CD4-positive, CD25-positive, alpha-beta regulatory T cell (primary cell): Measurements from ENCODE around the gene CAMKMT. TPM values are rescaled to one million over a fixed set of nuclear protein-coding genes. Genes with fewer than 3 reads are reported as not detected.

Experiments used
- ATAC-seq, 2 donors: fragments of 150-1000 bp; cut with Tn5 transposase; one replicate each; pipeline ENCODE4 v1.10.0; 2021; ENCODE audit warnings: low read depth in 2 of 2, moderate number of reproducible peaks in 2 of 2, moderate library complexity in 1 of 2
- DNase-seq, 3 donors: peaks; one replicate each; pipeline versions ENCODE4 v3.0.0 to v3.0.0-alpha.2; 2012 to 2022; ENCODE audit warnings: mixed read lengths in 1 of 3
- H3K27ac ChIP-seq: one replicate; pipeline ENCODE4 v1.7.0; 2013; ENCODE audit warnings: mild to moderate bottlenecking, low read length; ENCODE audit not compliant: insufficient read depth, poor library complexity, severe bottlenecking
- H3K27me3 ChIP-seq: one replicate; pipeline ENCODE4 v1.7.0; 2013; ENCODE audit warnings: low read length; ENCODE audit not compliant: control insufficient read depth, insufficient read depth
- H3K36me3 ChIP-seq: one replicate; pipeline ENCODE4 v1.7.0; 2013; ENCODE audit warnings: mild to moderate bottlenecking, low read length, moderate library complexity; ENCODE audit not compliant: control insufficient read depth, insufficient read depth
- H3K4me1 ChIP-seq: 2 replicates; pipeline ENCODE4 v1.7.0; 2013; ENCODE audit warnings: mild to moderate bottlenecking, low read length; ENCODE audit not compliant: insufficient read depth, control insufficient read depth, poor library complexity, severe bottlenecking
- H3K4me3 ChIP-seq: one replicate; pipeline ENCODE4 v1.7.0; 2013; ENCODE audit warnings: low read depth, mild to moderate bottlenecking, low read length, moderate library complexity
- H3K9me3 ChIP-seq, 2 experiments: 1 replicate in 1 of 2; 2 replicates in 1 of 2; pipeline ENCODE4 v1.7.0; 2013; ENCODE audit warnings: low read length in 2 of 2, mild to moderate bottlenecking in 1 of 2, moderate library complexity in 1 of 2; ENCODE audit not compliant: control insufficient read depth in 2 of 2
- H3K27ac Mint-ChIP-seq, 3 donors: one replicate each; pipeline ENCODE4 v1.8.0; 2020 to 2022; ENCODE audit warnings: mild to moderate bottlenecking in 3 of 3, mixed read lengths in 3 of 3, moderate library complexity in 2 of 3
- H3K27me3 Mint-ChIP-seq: one replicate; pipeline ENCODE4 v1.8.0; 2022; ENCODE audit warnings: mild to moderate bottlenecking, mixed read lengths
- H3K36me3 Mint-ChIP-seq: one replicate; pipeline ENCODE4 v1.8.0; 2020; ENCODE audit warnings: mixed read lengths
- H3K4me1 Mint-ChIP-seq, 4 donors: one replicate each; pipeline ENCODE4 v1.8.0; 2020 to 2022; ENCODE audit warnings: mixed read lengths in 4 of 4, mild to moderate bottlenecking in 1 of 4
- H3K4me3 Mint-ChIP-seq, 4 donors: one replicate each; pipeline ENCODE4 v1.8.0; 2020 to 2022; ENCODE audit warnings: mild to moderate bottlenecking in 4 of 4, mixed read lengths in 4 of 4, moderate library complexity in 3 of 4
- H3K9me3 Mint-ChIP-seq, 7 donors: one replicate each; pipeline ENCODE4 v1.8.0; 2020 to 2022; ENCODE audit warnings: mixed read lengths in 7 of 7, mild to moderate bottlenecking in 3 of 7, moderate library complexity in 2 of 7
- polyA plus RNA-seq, 4 donors: library from polyadenylated mRNA; unstranded; fragments of 300-500 nt; fragmentation: Illumina TruSeq; gene quantifications; one replicate each; pipeline ENCODE4 v1.2.3, GENCODE V29; 2021
- total RNA-seq: library from RNA; stranded (reverse); gene quantifications from one replicate; pipeline ENCODE4 v1.2.3, GENCODE V29; 2022

CAMKMT gene
- total and polyA plus RNA-seq, 5 donors from 2014 or later: 17.6 to 27.6 (median 19.5) TPM

- Mint-ChIP-seq H3K36me3 (peaks cover 30% of the 10 kb centered on the region), H3K4me3 (no peak overlapping the region)
Observed at GRCh38 chr2:44444881-44445280, 83.1 kb downstream of the CAMKMT start.

GRCh38 chr2:44448860-44449527 lies 87.2 kb downstream of the CAMKMT start:
- H3K27me3 Mint-ChIP-seq: no peaks in the 10 kb centered on the region
- no peak overlapping the region for H3K27ac Mint-ChIP-seq
- H3K4me3 ChIP-seq: no peak overlapping the region
- H3K4me1 Mint-ChIP-seq: peaks cover 0 to 13% (median 2%) of the 10 kb centered on the region in 4 donors
- H3K36me3 Mint-ChIP-seq: peaks cover 22% of the 10 kb centered on the region
- H3K9me3 Mint-ChIP-seq: peaks cover 0 to 3% (median 0%) of the 10 kb centered on the region in 7 donors
- H3K27me3 ChIP-seq: no peaks in the 10 kb centered on the region
- H3K36me3 ChIP-seq: no peaks in the 10 kb centered on the region
- H3K9me3 ChIP-seq: no peaks in the 10 kb centered on the region
- no peak overlapping the region for H3K27ac ChIP-seq
- H3K4me3 Mint-ChIP-seq: no peak overlapping the region
- DNase-seq (no peak), ATAC-seq (no peak)
- H3K4me1 ChIP-seq: no peaks in the 10 kb centered on the region

More at GRCh38 chr2:44444881-44445280, 83.1 kb downstream of the CAMKMT start:
- no peak for DNase-seq
- H3K27ac Mint-ChIP-seq: no peak overlapping the region
- peaks cover 0 to 3% (median 0%) of the 10 kb centered on the region in 7 donors for H3K9me3 Mint-ChIP-seq
- no peak for ATAC-seq
- H3K27ac ChIP-seq: no peak overlapping the region
- H3K4me1 Mint-ChIP-seq: peaks cover 0 to 13% (median 1%) of the 10 kb centered on the region in 4 donors
- no peak overlapping the region for H3K4me3 ChIP-seq
- no peaks in the 10 kb centered on the region for H3K9me3 ChIP-seq
- H3K36me3 ChIP-seq: peaks cover 2% of the 10 kb centered on the region
- H3K27me3 Mint-ChIP-seq: no peaks in the 10 kb centered on the region
- H3K4me1 ChIP-seq: no peaks in the 10 kb centered on the region
- H3K27me3 ChIP-seq: no peaks in the 10 kb centered on the region

GRCh38 chr2:44450082-44450481 lies 88.3 kb downstream of the CAMKMT start:
- Mint-ChIP-seq H3K27ac (no peak overlapping the region), H3K9me3 (peaks cover 0 to 3% (median 0%) of the 10 kb centered on the region in 7 donors), H3K4me3 (no peak overlapping the region), H3K36me3 (peaks cover 23% of the 10 kb centered on the region), H3K4me1 (peaks cover 0 to 13% (median 2%) of the 10 kb centered on the region in 4 donors), H3K27me3 (peaks cover 2% of the 10 kb centered on the region)
- no peaks in the 10 kb centered on the region for H3K36me3 ChIP-seq
- no peaks in the 10 kb centered on the region for H3K4me1 ChIP-seq
- no peaks in the 10 kb centered on the region for H3K9me3 ChIP-seq
- no peaks in the 10 kb centered on the region for H3K27me3 ChIP-seq
- H3K27ac ChIP-seq: no peak overlapping the region
- ATAC-seq: no peak
- DNase-seq: no peak
- H3K4me3 ChIP-seq: no peak overlapping the region

- peaks cover 0 to under 1% (median 0%) of the 10 kb centered on the region in 7 donors for H3K9me3 Mint-ChIP-seq
Observed at GRCh38 chr2:44450806-44451205, 89.1 kb downstream of the CAMKMT start.

GRCh38 chr2:44452069-44452583 lies 90.4 kb downstream of the CAMKMT start:
- Histone ChIP-seq H3K4me1 (no peaks in the 10 kb centered on the region), H3K4me3 (no peak overlapping the region), H3K27ac (no peak overlapping the region), H3K36me3 (no peaks in the 10 kb centered on the region), H3K9me3 (no peaks in the 10 kb centered on the region), H3K27me3 (no peaks in the 10 kb centered on the region)
- H3K4me3 Mint-ChIP-seq: no peak overlapping the region
- H3K27me3 Mint-ChIP-seq: peaks cover 4% of the 10 kb centered on the region
- no peaks in the 10 kb centered on the region for H3K9me3 Mint-ChIP-seq
- H3K27ac Mint-ChIP-seq: no peak overlapping the region
- DNase-seq (no peak), ATAC-seq (no peak)
- H3K4me1 Mint-ChIP-seq: peaks cover 0 to 13% (median 2%) of the 10 kb centered on the region in 4 donors
- peaks cover 15% of the 10 kb centered on the region for H3K36me3 Mint-ChIP-seq

More at GRCh38 chr2:44450806-44451205, 89.1 kb downstream of the CAMKMT start:
- peaks cover 4% of the 10 kb centered on the region for H3K27me3 Mint-ChIP-seq
- peaks cover 0 to 13% (median 2%) of the 10 kb centered on the region in 4 donors for H3K4me1 Mint-ChIP-seq
- H3K27ac Mint-ChIP-seq: no peak overlapping the region
- no peaks in the 10 kb centered on the region for H3K27me3 ChIP-seq
- H3K4me1 ChIP-seq: no peaks in the 10 kb centered on the region
- no peaks in the 10 kb centered on the region for H3K9me3 ChIP-seq
- DNase-seq (no peak), ATAC-seq (no peak)
- H3K4me3 Mint-ChIP-seq: no peak overlapping the region
- H3K36me3 Mint-ChIP-seq: peaks cover 17% of the 10 kb centered on the region
- no peak overlapping the region for H3K27ac ChIP-seq
- H3K4me3 ChIP-seq: no peak overlapping the region
- no peaks in the 10 kb centered on the region for H3K36me3 ChIP-seq

GRCh38 chr2:44453259-44453658 lies 91.5 kb downstream of the CAMKMT start:
- H3K36me3 ChIP-seq: no peaks in the 10 kb centered on the region
- no peak overlapping the region for H3K4me3 ChIP-seq
- Mint-ChIP-seq H3K4me1 (peaks cover 0 to 7% (median 1%) of the 10 kb centered on the region in 4 donors), H3K27ac (no peak overlapping the region), H3K4me3 (no peak overlapping the region), H3K36me3 (peaks cover 15% of the 10 kb centered on the region), H3K27me3 (peaks cover 4% of the 10 kb centered on the region), H3K9me3 (no peaks in the 10 kb centered on the region)
- H3K27ac ChIP-seq: no peak overlapping the region
- H3K4me1 ChIP-seq: no peaks in the 10 kb centered on the region
- no peak for DNase-seq
- no peak for ATAC-seq
- no peaks in the 10 kb centered on the region for H3K27me3 ChIP-seq
- H3K9me3 ChIP-seq: no peaks in the 10 kb centered on the region

- Mint-ChIP-seq H3K9me3 (no peaks in the 10 kb centered on the region), H3K27ac (no peak overlapping the region), H3K4me3 (no peak overlapping the region), H3K36me3 (peaks cover 14% of the 10 kb centered on the region), H3K27me3 (peaks cover 4% of the 10 kb centered on the region), H3K4me1 (peaks cover 0 to 2% (median 0%) of the 10 kb centered on the region in 4 donors)
- Histone ChIP-seq H3K4me3 (no peak overlapping the region), H3K9me3 (no peaks in the 10 kb centered on the region), H3K4me1 (no peaks in the 10 kb centered on the region), H3K36me3 (no peaks in the 10 kb centered on the region), H3K27ac (no peak overlapping the region), H3K27me3 (no peaks in the 10 kb centered on the region)
- ATAC-seq: no peak
- DNase-seq: no peak
Observed at GRCh38 chr2:44455877-44456276, 94.1 kb downstream of the CAMKMT start.

- H3K27ac Mint-ChIP-seq: no peak overlapping the region
- peaks cover 0 to 2% (median 0%) of the 10 kb centered on the region in 4 donors for H3K4me1 Mint-ChIP-seq
Observed at GRCh38 chr2:44456946-44457345, 95.2 kb downstream of the CAMKMT start.

More at GRCh38 chr2:44456946-44457345, 95.2 kb downstream of the CAMKMT start:
- no peak overlapping the region for H3K4me3 Mint-ChIP-seq
- no peaks in the 10 kb centered on the region for H3K9me3 Mint-ChIP-seq
- peaks cover 14% of the 10 kb centered on the region for H3K36me3 Mint-ChIP-seq
- no peak overlapping the region for H3K27ac ChIP-seq
- peaks cover 4% of the 10 kb centered on the region for H3K27me3 Mint-ChIP-seq
- no peaks in the 10 kb centered on the region for H3K36me3 ChIP-seq
- DNase-seq (no peak), ATAC-seq (no peak)
- no peak overlapping the region for H3K4me3 ChIP-seq
- H3K4me1 ChIP-seq: no peaks in the 10 kb centered on the region
- no peaks in the 10 kb centered on the region for H3K9me3 ChIP-seq
- no peaks in the 10 kb centered on the region for H3K27me3 ChIP-seq
